Keratinocyte (primary cell): ENCODE measurements around the gene BNC2. TPM values are rescaled to one million over a fixed set of nuclear protein-coding genes. Genes with fewer than 3 reads are reported as not detected.

Experiments
- DNase-seq: peaks from one replicate; pipeline ENCODE4 v3.0.0-alpha.2; 2011; ENCODE audit warnings: low read depth, missing footprints, low spot score
- FAIRE-seq: peaks from 2 replicates; lab custom pipeline; 2011; peaks lifted over from hg19 to GRCh38; lab: Jason Lieb, UNC
- H2AFZ ChIP-seq: 2 replicates; pipeline ENCODE4 v1.6.0; 2012; ENCODE audit warnings: low read length, control low read depth, inconsistent platforms; ENCODE audit not compliant: control insufficient read depth
- H3K27ac ChIP-seq: 2 replicates; pipeline ENCODE4 v1.5.1; 2011; ENCODE audit warnings: low read length; ENCODE audit not compliant: control insufficient read depth, insufficient read depth
- H3K27me3 ChIP-seq: 3 replicates; pipeline ENCODE4 v1.6.0; 2011; ENCODE audit warnings: low read length; ENCODE audit not compliant: control insufficient read depth, insufficient read depth; ENCODE audit errors: extremely low read depth
- H3K36me3 ChIP-seq, 2 experiments: 2 replicates in 1 of 2; 3 replicates in 1 of 2; pipeline ENCODE4 v1.5.1; 2011; ENCODE audit warnings: low read length in 2 of 2, mild to moderate bottlenecking in 1 of 2; ENCODE audit not compliant: control insufficient read depth in 2 of 2, insufficient read depth in 2 of 2; ENCODE audit errors: extremely low read depth in 1 of 2
- H3K4me1 ChIP-seq: 3 replicates; pipeline ENCODE4 v1.5.1; 2011; ENCODE audit warnings: low read length; ENCODE audit not compliant: control insufficient read depth, insufficient read depth; ENCODE audit errors: extremely low read depth
- H3K4me2 ChIP-seq: 3 replicates; pipeline ENCODE4 v1.6.0; 2011; ENCODE audit warnings: low read depth, low read length; ENCODE audit not compliant: control insufficient read depth, insufficient read depth; ENCODE audit errors: extremely low read depth
- H3K4me3 ChIP-seq, 3 experiments: fragments of 200-600 bp in 1 of 3; sonication (generic) in 1 of 3; 2 replicates in 2 of 3; 3 replicates in 1 of 3; pipeline ENCODE4 v1.5.1; 2011 to 2016; ENCODE audit warnings: low read length in 3 of 3, mild to moderate bottlenecking in 3 of 3, control low read depth in 2 of 3, inconsistent platforms in 1 of 3, low read depth in 1 of 3, mixed read lengths in 1 of 3, mixed run types in 1 of 3, moderate library complexity in 1 of 3; ENCODE audit not compliant: control insufficient read depth in 2 of 3, insufficient read depth in 2 of 3; ENCODE audit errors: extremely low read depth in 1 of 3
- H3K79me2 ChIP-seq: 2 replicates; pipeline ENCODE4 v1.6.0; 2012; ENCODE audit warnings: low read length; ENCODE audit not compliant: control insufficient read depth, insufficient read depth
- H3K9ac ChIP-seq: 3 replicates; pipeline ENCODE4 v1.6.0; 2011; ENCODE audit warnings: low read length; ENCODE audit not compliant: control insufficient read depth, insufficient read depth; ENCODE audit errors: extremely low read depth
- H3K9me1 ChIP-seq: 3 replicates; pipeline ENCODE4 v1.6.0; 2011; ENCODE audit warnings: low read length; ENCODE audit not compliant: control insufficient read depth, insufficient read depth; ENCODE audit errors: extremely low read depth
- H3K9me3 ChIP-seq: 2 replicates; pipeline ENCODE4 v1.5.1; 2012; ENCODE audit warnings: low read depth, low read length; ENCODE audit not compliant: control insufficient read depth
- H4K20me1 ChIP-seq: 3 replicates; pipeline ENCODE4 v1.6.0; 2011; ENCODE audit warnings: low read length; ENCODE audit not compliant: control insufficient read depth, insufficient read depth; ENCODE audit errors: extremely low read depth
- EZH2 ChIP-seq: IDR thresholded peaks from one replicate; pipeline ENCODE4 v1.6.1; 2012; ENCODE audit warnings: inconsistent platforms, mild to moderate bottlenecking, low read length, moderate library complexity
- dilution Hi-C: fragments of 300-500 bp; cut with MboI; formaldehyde crosslinking; loops from one replicate; pipeline ENCODE4 v1.7.0; 2020; ENCODE audit warnings: low sequenced_read_pairs; ENCODE audit not compliant: extremely low pct_ligation_motif_present
- polyA plus RNA-seq, 5 experiments: library from polyadenylated mRNA; depleted of rRNA in 3 of 5; stranded (reverse) in 3 of 5; stranded (forward) in 1 of 5; unstranded in 1 of 5; fragments of >200 nt; gene quantifications; 1 replicate in 1 of 5; 2 replicates in 3 of 5; 3 replicates in 1 of 5; pipeline versions ENCODE4 v1.2.1 to v1.2.3, GENCODE V29; 2011 to 2012; ENCODE audit warnings: missing spikeins in 2 of 5, low read depth in 1 of 5, low replicate concordance in 1 of 5
- TF ChIP-seq, protein P1 (sequence below), 3 experiments: IDR thresholded peaks in 1 of 3; conservative IDR thresholded peaks in 1 of 3; optimal IDR thresholded peaks in 1 of 3; 2 replicates in 2 of 3; 3 replicates in 1 of 3; pipeline versions ENCODE3 to v1.5.1; 2011; ENCODE audit warnings: low read length in 3 of 3, mild to moderate bottlenecking in 3 of 3, moderate library complexity in 2 of 3, control low read depth in 1 of 3, inconsistent platforms in 1 of 3; ENCODE audit not compliant: insufficient read depth in 2 of 3; ENCODE audit errors: extremely low read depth in 1 of 3

BNC2 gene
- polyA plus RNA-seq, 1 donor (not counting 4 experiments of a cell fraction or from before 2014, with no cell fraction given) = 1.1 TPM

DNA sequence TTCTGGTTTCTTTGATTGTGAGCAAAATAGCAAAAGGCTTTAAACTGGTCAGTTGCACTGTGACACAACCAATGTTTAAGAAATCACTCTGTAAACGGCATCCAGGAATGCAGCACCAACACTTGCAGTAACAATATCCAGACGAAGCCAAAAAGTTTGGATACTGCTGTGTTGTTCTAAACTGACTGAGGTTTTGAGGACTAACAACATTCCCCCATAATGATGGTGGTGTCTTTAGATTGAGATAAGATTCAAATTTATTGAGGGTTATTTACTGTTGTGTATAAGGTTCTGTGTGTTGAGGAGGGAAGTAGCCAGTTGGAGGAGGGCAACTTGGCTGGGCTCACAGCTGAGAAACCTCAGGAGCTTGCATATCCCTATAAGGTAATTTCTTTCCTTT, 353.6 kb downstream of the BNC2 start:
- H3K27ac ChIP-seq = no peak overlapping the region

DNA sequence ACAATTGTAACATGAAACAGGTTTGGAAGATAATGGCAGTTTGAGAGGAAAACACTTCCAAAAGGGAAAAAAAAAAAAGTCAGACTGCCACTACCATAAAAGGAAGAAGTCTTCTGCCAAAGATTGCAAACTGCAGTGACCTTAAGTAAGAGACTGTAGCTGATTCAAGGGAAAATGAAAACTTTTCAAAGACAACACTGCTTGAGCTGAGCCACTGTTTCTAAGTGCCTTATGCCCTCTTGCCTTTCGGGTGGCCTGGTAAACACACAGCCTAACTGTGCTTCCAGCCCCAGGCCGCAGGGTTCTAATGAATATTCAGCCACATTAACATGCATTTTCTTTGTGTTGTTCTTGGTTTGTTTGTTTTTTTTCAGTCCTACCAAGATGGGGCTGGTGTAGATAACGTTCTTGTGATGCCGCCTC, 354.6 kb downstream of the BNC2 start:
- Histone ChIP-seq H3K4me2 (no peak overlapping the region), H4K20me1 (no peaks in the 10 kb centered on the region), H3K27ac (no peak overlapping the region), H3K36me3 (no peaks in the 10 kb centered on the region), H3K27me3 (no peaks in the 10 kb centered on the region), H3K9me1 (no peaks in the 10 kb centered on the region), H3K9me3 (no peaks in the 10 kb centered on the region), H3K4me1 (no peaks in the 10 kb centered on the region), H3K79me2 (no peaks in the 10 kb centered on the region), H3K9ac (no peak overlapping the region), H2AFZ (no peak overlapping the region), H3K4me3 (no peak overlapping the region)
- TF ChIP-seq, protein P1, sequence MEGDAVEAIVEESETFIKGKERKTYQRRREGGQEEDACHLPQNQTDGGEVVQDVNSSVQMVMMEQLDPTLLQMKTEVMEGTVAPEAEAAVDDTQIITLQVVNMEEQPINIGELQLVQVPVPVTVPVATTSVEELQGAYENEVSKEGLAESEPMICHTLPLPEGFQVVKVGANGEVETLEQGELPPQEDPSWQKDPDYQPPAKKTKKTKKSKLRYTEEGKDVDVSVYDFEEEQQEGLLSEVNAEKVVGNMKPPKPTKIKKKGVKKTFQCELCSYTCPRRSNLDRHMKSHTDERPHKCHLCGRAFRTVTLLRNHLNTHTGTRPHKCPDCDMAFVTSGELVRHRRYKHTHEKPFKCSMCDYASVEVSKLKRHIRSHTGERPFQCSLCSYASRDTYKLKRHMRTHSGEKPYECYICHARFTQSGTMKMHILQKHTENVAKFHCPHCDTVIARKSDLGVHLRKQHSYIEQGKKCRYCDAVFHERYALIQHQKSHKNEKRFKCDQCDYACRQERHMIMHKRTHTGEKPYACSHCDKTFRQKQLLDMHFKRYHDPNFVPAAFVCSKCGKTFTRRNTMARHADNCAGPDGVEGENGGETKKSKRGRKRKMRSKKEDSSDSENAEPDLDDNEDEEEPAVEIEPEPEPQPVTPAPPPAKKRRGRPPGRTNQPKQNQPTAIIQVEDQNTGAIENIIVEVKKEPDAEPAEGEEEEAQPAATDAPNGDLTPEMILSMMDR (optimal IDR thresholded peaks at IDR 0.05 in 1 of 3, IDR thresholded peaks at IDR 0.05 in 1 of 3, conservative IDR thresholded peaks at IDR 0.05 in 1 of 3; ENCODE audit: extremely low read depth in 1 of 3, insufficient read depth in 2 of 3, low read length in 3 of 3) = no peak
- no peak for TF ChIP-seq EZH2
- dilution Hi-C loops = no loop called here
- DNase-seq = no peak
- FAIRE-seq = no peak

More for the DNA sequence above, 353.6 kb downstream of the BNC2 start:
- TF ChIP-seq, protein P1 (optimal IDR thresholded peaks at IDR 0.05 in 1 of 3, IDR thresholded peaks at IDR 0.05 in 1 of 3, conservative IDR thresholded peaks at IDR 0.05 in 1 of 3; ENCODE audit: extremely low read depth in 1 of 3, insufficient read depth in 2 of 3, low read length in 3 of 3) = no peak
- no peak for TF ChIP-seq EZH2
- Histone ChIP-seq H3K4me1 (peaks cover 7% of the 10 kb centered on the region), H3K9me1 (no peaks in the 10 kb centered on the region), H3K4me3 (no peak overlapping the region), H3K9me3 (no peaks in the 10 kb centered on the region), H3K79me2 (no peaks in the 10 kb centered on the region), H2AFZ (no peak overlapping the region), H4K20me1 (no peaks in the 10 kb centered on the region), H3K36me3 (no peaks in the 10 kb centered on the region), H3K4me2 (no peak overlapping the region), H3K9ac (no peak overlapping the region), H3K27me3 (no peaks in the 10 kb centered on the region)
- FAIRE-seq = no peak
- dilution Hi-C loops = no loop called here
- no peak for DNase-seq
